Fibroblast of lung (primary cell): Measurements from ENCODE around the gene PDSS1. TPM values are rescaled to one million over a fixed set of nuclear protein-coding genes. Genes with fewer than 3 reads are reported as not detected.
A peak's percentile ranks its signal among the peaks of the same experiment; 100 is the strongest.
"Not testable (repeated sequence)": the region's sequence is repeated elsewhere in the genome, so short reads cannot be mapped to it uniquely, and the experiment has no call there.

Experiments used
- DNase-seq, 2 donors: peaks; one replicate each; pipeline versions ENCODE4 v3.0.0 to v3.0.0-alpha.2; 2010; ENCODE audit warnings: low read depth in 2 of 2
- H2AFZ ChIP-seq: 2 replicates; pipeline ENCODE4 v1.5.1; 2012; ENCODE audit warnings: low read length, control low read depth, inconsistent platforms
- H3K27ac ChIP-seq: 2 replicates; pipeline ENCODE4 v1.5.1; 2011; ENCODE audit warnings: low read length, control low read depth; ENCODE audit not compliant: insufficient read depth
- H3K27me3 ChIP-seq: 2 replicates; pipeline ENCODE4 v1.5.1; 2011; ENCODE audit warnings: mild to moderate bottlenecking, low read length; ENCODE audit not compliant: control insufficient read depth, insufficient read depth
- H3K36me3 ChIP-seq: 2 replicates; pipeline ENCODE4 v1.5.1; 2011; ENCODE audit warnings: low read length; ENCODE audit not compliant: control insufficient read depth, insufficient read depth
- H3K4me1 ChIP-seq: 2 replicates; pipeline ENCODE4 v1.5.1; 2011; ENCODE audit warnings: low read length; ENCODE audit not compliant: control insufficient read depth, insufficient read depth; ENCODE audit errors: extremely low read depth
- H3K4me2 ChIP-seq: 2 replicates; pipeline ENCODE4 v1.5.1; 2011; ENCODE audit warnings: low read length, control low read depth; ENCODE audit not compliant: insufficient read depth; ENCODE audit errors: extremely low read depth
- H3K4me3 ChIP-seq, 4 experiments: fragments of 200-600 bp in 1 of 4; sonication (generic) in 1 of 4; replicated peaks in 1 of 4; 2 replicates each; pipeline ENCODE4 v1.5.1; 2011 to 2016; ENCODE audit warnings: low read length in 4 of 4, low read depth in 3 of 4, mild to moderate bottlenecking in 3 of 4, control low read depth in 2 of 4, inconsistent platforms in 1 of 4, mixed read lengths in 1 of 4; ENCODE audit not compliant: insufficient read depth in 1 of 4; ENCODE audit errors: control extremely low read depth in 1 of 4
- H3K79me2 ChIP-seq: 2 replicates; pipeline ENCODE4 v1.5.1; 2012; ENCODE audit warnings: mild to moderate bottlenecking, low read length, inconsistent platforms; ENCODE audit not compliant: control insufficient read depth, insufficient read depth
- H3K9ac ChIP-seq: 2 replicates; pipeline ENCODE4 v1.5.1; 2011; ENCODE audit warnings: mild to moderate bottlenecking, low read length, control low read depth; ENCODE audit not compliant: insufficient read depth
- H3K9me3 ChIP-seq: 2 replicates; pipeline ENCODE4 v1.5.1; 2012; ENCODE audit warnings: low read depth, low read length; ENCODE audit not compliant: control insufficient read depth, insufficient read depth
- H4K20me1 ChIP-seq: 2 replicates; pipeline ENCODE4 v1.5.1; 2011; ENCODE audit warnings: low read length; ENCODE audit not compliant: control insufficient read depth, insufficient read depth; ENCODE audit errors: extremely low read depth
- EZH2 ChIP-seq: IDR thresholded peaks from 2 replicates; pipeline ENCODE4 v1.5.1; 2012; ENCODE audit warnings: low read length, control low read depth, mild to moderate bottlenecking; ENCODE audit errors: missing control alignments
- polyA plus RNA-seq, 2 donors: library from polyadenylated mRNA; depleted of rRNA in 1 of 2; stranded (reverse) in 1 of 2; unstranded in 1 of 2; fragments of >200 nt; gene quantifications; 2 replicates each; pipeline ENCODE4 v1.2.1, GENCODE V29; 2011 to 2012; ENCODE audit warnings: missing spikeins in 1 of 2
- total RNA-seq: library from RNA; depleted of rRNA; stranded (reverse); fragments of >200 nt; gene quantifications from 2 replicates; pipeline ENCODE4 v1.2.1, GENCODE V29; 2014
- TF ChIP-seq, protein P1 (sequence below), 2 donors: IDR thresholded peaks in 1 of 2; conservative IDR thresholded peaks in 1 of 2; 1 replicate in 1 of 2; 2 replicates in 1 of 2; pipeline ENCODE4 v1.5.1; 2011 to 2012; ENCODE audit warnings: low read length in 2 of 2, control low read depth in 1 of 2, inconsistent platforms in 1 of 2, low read depth in 1 of 2, mild to moderate bottlenecking in 1 of 2

Gene PDSS1
- total and polyA plus RNA-seq, 2 donors (not counting 1 experiment from before 2014, with no cell fraction given), result 1.8 to 11.1 TPM

DNA sequence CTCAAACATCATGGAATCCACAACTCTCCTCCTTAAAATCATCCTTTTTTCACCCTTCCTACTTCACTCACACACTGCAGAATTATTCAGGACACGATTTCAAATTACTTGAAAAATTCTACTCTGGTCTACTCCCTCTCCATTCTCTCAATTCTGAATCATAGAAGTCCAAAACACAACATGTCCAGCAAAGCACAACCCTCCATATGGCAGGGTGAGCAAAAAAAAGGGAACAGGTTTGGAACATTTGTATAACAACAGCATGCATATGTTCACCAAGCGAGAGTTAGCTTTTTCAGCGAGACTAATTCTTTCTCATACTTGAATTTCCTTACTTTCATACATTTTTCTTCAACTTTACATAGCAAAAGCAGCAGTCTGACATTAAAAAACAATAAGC lies 89.9 kb downstream of the PDSS1 start:
- no peak for TF ChIP-seq EZH2
- TF ChIP-seq, protein P1, sequence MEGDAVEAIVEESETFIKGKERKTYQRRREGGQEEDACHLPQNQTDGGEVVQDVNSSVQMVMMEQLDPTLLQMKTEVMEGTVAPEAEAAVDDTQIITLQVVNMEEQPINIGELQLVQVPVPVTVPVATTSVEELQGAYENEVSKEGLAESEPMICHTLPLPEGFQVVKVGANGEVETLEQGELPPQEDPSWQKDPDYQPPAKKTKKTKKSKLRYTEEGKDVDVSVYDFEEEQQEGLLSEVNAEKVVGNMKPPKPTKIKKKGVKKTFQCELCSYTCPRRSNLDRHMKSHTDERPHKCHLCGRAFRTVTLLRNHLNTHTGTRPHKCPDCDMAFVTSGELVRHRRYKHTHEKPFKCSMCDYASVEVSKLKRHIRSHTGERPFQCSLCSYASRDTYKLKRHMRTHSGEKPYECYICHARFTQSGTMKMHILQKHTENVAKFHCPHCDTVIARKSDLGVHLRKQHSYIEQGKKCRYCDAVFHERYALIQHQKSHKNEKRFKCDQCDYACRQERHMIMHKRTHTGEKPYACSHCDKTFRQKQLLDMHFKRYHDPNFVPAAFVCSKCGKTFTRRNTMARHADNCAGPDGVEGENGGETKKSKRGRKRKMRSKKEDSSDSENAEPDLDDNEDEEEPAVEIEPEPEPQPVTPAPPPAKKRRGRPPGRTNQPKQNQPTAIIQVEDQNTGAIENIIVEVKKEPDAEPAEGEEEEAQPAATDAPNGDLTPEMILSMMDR (conservative IDR thresholded peaks at IDR 0.05 in 1 of 2, IDR thresholded peaks at IDR 0.05 in 1 of 2; ENCODE audit: low read depth in 1 of 2, low read length in 2 of 2), result no peak
- Histone ChIP-seq H3K9me3 (no peaks in the 10 kb centered on the region), H3K36me3 (no peaks in the 10 kb centered on the region), H3K4me1 (peaks cover 2% of the 10 kb centered on the region), H3K4me3 (no peak overlapping the region), H3K79me2 (peaks cover 25% of the 10 kb centered on the region), H3K9ac (no peak overlapping the region), H4K20me1 (no peaks in the 10 kb centered on the region), H3K27ac (no peak overlapping the region), H2AFZ (no peak overlapping the region), H3K27me3 (no peaks in the 10 kb centered on the region), H3K4me2 (no peak overlapping the region)
- no peak for DNase-seq

DNA sequence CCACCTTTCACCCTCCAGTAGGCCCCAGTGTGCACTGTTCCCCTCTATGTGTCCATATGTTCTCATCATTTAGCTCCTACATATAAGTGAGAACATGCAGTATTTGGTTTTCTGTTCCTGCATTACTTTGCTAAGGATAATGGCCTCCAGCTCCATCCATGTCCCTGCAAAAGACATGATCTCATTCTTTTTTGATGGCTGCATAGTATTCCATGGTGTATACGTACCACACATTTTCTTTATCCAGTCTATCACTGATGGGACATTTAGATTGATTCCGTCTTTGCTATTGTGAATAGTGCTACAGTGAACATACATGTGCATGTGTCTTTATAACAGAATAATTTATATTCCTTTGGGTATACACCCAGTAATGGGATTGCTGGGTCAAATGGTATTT lies 92.3 kb downstream of the PDSS1 start:
- H3K36me3 ChIP-seq, DNase-seq, H4K20me1 ChIP-seq, H3K4me1 ChIP-seq, H3K27me3 ChIP-seq, H2AFZ ChIP-seq, H3K27ac ChIP-seq, H3K9me3 ChIP-seq, H3K4me3 ChIP-seq, H3K9ac ChIP-seq, H3K4me2 ChIP-seq: not testable (repeated sequence)
- H3K79me2 ChIP-seq, result peaks cover 18% of the 10 kb centered on the region

DNA sequence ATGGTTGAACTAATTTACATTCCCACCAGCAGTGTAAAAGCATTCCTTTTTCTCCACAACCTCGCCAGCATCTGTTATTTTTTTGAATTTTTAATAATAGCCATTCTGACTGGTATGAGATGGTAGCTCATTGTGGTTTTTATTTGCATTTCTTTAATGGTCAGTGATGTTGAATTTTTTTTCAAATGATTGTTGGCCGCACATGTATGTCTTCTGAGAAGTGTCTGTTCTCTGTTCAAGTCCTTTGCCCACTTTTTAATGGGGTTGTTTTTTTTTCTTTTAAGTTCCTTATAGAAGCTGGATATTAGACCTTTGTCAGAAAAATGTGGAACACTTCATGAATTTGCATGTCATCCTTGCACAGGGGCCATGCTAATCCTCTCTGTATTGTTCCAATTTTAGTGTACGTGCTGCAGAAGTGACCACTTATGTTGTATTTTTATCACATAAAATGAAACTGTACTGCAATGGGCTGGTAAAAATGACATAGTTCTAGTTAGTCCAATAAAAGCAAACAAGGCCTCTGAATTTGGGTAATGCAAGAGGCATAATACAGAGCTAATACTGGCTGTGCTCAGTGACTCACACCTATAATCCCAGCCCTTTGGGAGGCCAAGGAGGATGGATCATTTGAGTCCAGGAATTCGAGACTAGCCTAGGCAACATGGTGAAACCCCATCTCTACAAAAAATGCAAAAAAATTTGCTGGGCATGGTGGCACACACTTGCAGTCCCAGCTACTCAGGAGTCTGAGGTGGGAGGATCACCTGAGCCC lies 92.9 kb downstream of the PDSS1 start:
- Histone ChIP-seq H3K4me2 (no peak overlapping the region), H2AFZ (no peak overlapping the region), H3K4me3 (no peak overlapping the region), H3K79me2 (peaks cover 18% of the 10 kb centered on the region), H3K27me3 (no peaks in the 10 kb centered on the region), H3K9ac (no peak overlapping the region), H4K20me1 (no peaks in the 10 kb centered on the region), H3K9me3 (no peaks in the 10 kb centered on the region), H3K36me3 (no peaks in the 10 kb centered on the region), H3K4me1 (no peaks in the 10 kb centered on the region), H3K27ac (no peak overlapping the region)
- DNase-seq, result peak in 1 of 2 donors; percentile 42
- no peak for TF ChIP-seq EZH2
- TF ChIP-seq, protein P1 (conservative IDR thresholded peaks at IDR 0.05 in 1 of 2, IDR thresholded peaks at IDR 0.05 in 1 of 2; ENCODE audit: low read depth in 1 of 2, low read length in 2 of 2), result no peak
